GM19328 (cell line): ENCODE measurements around the gene FCGR3A.
"Not testable (repeated sequence)": the region's sequence is repeated elsewhere in the genome, so short reads cannot be mapped to it uniquely, and the experiment has no call there.

Experiments used
- ATAC-seq: cut with Tn5 transposase; IDR thresholded peaks from one replicate; pipeline ENCODE4 v1.9.1; 2021; ENCODE audit warnings: mild to moderate bottlenecking, moderate library complexity; ENCODE audit not compliant: unreplicated experiment

Gene FCGR3A

GRCh38 chr1:161549652-161550051 is at the start of gene FCGR3A:
Gene FCGR3A (minus strand): TSS chr1:161549818. CDS start chr1:161549736, 82 bp downstream.
- no peak for ATAC-seq

GRCh38 chr1:161597077-161597476 is 47.5 kb upstream of the FCGR3A start:
- not testable (repeated sequence) for ATAC-seq

- not testable (repeated sequence) for ATAC-seq
Measured at GRCh38 chr1:161595583-161595982, 46.0 kb upstream of the FCGR3A start.

GRCh38 chr1:161595173-161595572 is 45.6 kb upstream of the FCGR3A start:
- not testable (repeated sequence) for ATAC-seq

GRCh38 chr1:161594269-161594984 is 44.8 kb upstream of the FCGR3A start:
- not testable (repeated sequence) for ATAC-seq

GRCh38 chr1:161593092-161593755 is 43.6 kb upstream of the FCGR3A start:
- ATAC-seq, result not testable (repeated sequence)

GRCh38 chr1:161592586-161592985 is 43.0 kb upstream of the FCGR3A start:
- ATAC-seq, result not testable (repeated sequence)

GRCh38 chr1:161589920-161590319 is 40.3 kb upstream of the FCGR3A start:
- not testable (repeated sequence) for ATAC-seq

GRCh38 chr1:161589365-161589764 is 39.7 kb upstream of the FCGR3A start:
- ATAC-seq, result not testable (repeated sequence)

- ATAC-seq, result not testable (repeated sequence)
Measured at GRCh38 chr1:161588596-161588995, 39.0 kb upstream of the FCGR3A start.

GRCh38 chr1:161582882-161583281 is 33.3 kb upstream of the FCGR3A start:
- ATAC-seq, result not testable (repeated sequence)

- peak; percentile 63 for ATAC-seq
Measured at GRCh38 chr1:161580879-161581537, 31.4 kb upstream of the FCGR3A start.

GRCh38 chr1:161579856-161580507 is 30.4 kb upstream of the FCGR3A start:
- ATAC-seq, result not testable (repeated sequence)

GRCh38 chr1:161576676-161577075 is 27.1 kb upstream of the FCGR3A start:
- ATAC-seq, result not testable (repeated sequence)

GRCh38 chr1:161571703-161572102 is 22.1 kb upstream of the FCGR3A start:
- ATAC-seq, result not testable (repeated sequence)

- not testable (repeated sequence) for ATAC-seq
Measured at GRCh38 chr1:161566602-161566960, 17.0 kb upstream of the FCGR3A start.

GRCh38 chr1:161563522-161563921 is 13.9 kb upstream of the FCGR3A start:
- ATAC-seq, result not testable (repeated sequence)

GRCh38 chr1:161562441-161562840 is 12.8 kb upstream of the FCGR3A start:
- not testable (repeated sequence) for ATAC-seq

- not testable (repeated sequence) for ATAC-seq
Measured at GRCh38 chr1:161560960-161561715, 11.5 kb upstream of the FCGR3A start.
